MM.1S (cell line): Measurements from ENCODE around the gene LINGO1.

Experiments
- DNase-seq: peaks from one replicate; pipeline ENCODE4 v3.0.0-alpha.2; 2015
- H2AFZ ChIP-seq: fragments of 300-600 bp; sonication (generic); 2 replicates; pipeline ENCODE4 v1.6.0; 2016; ENCODE audit warnings: antibody characterized with exemption, low read length
- H3F3A ChIP-seq: fragments of 300-600 bp; sonication (generic); 2 replicates; pipeline ENCODE4 v1.6.1; 2016; ENCODE audit warnings: mild to moderate bottlenecking, antibody characterized with exemption, low read length, moderate library complexity, mixed read lengths; ENCODE audit not compliant: insufficient read depth
- H3K27ac ChIP-seq: fragments of 300-600 bp; sonication (generic); 2 replicates; pipeline ENCODE4 v1.5.1; 2016; ENCODE audit warnings: mild to moderate bottlenecking, low read length
- H3K27me3 ChIP-seq: fragments of 300-600 bp; sonication (generic); replicated peaks from 2 replicates; pipeline ENCODE4 v1.6.0; 2016; ENCODE audit warnings: low read length; ENCODE audit not compliant: insufficient read depth
- H3K36me3 ChIP-seq: fragments of 300-600 bp; sonication (generic); replicated peaks from 2 replicates; pipeline ENCODE4 v1.6.1; 2016; ENCODE audit warnings: mild to moderate bottlenecking, low read length, mixed read lengths; ENCODE audit not compliant: insufficient read depth
- H3K4me1 ChIP-seq: fragments of 300-600 bp; sonication (generic); 2 replicates; pipeline ENCODE4 v1.6.1; 2016; ENCODE audit warnings: low read length, mixed read lengths
- H3K4me2 ChIP-seq: fragments of 300-600 bp; sonication (generic); 2 replicates; pipeline ENCODE4 v1.6.0; 2016; ENCODE audit warnings: low read depth, low read length
- H3K4me3 ChIP-seq: fragments of 300-600 bp; sonication (generic); 2 replicates; pipeline ENCODE4 v1.5.1; 2016; ENCODE audit warnings: low read length, mixed read lengths
- H3K79me2 ChIP-seq: fragments of 300-600 bp; sonication (generic); 2 replicates; pipeline ENCODE4 v1.6.1; 2016; ENCODE audit warnings: mixed run types, low read length, mixed read lengths
- H3K9ac ChIP-seq: fragments of 300-600 bp; sonication (generic); 2 replicates; pipeline ENCODE4 v1.6.1; 2016; ENCODE audit warnings: low read length, mixed read lengths
- H3K9me2 ChIP-seq: fragments of 300-600 bp; sonication (generic); replicated peaks from 2 replicates; pipeline ENCODE4 v1.6.1; 2016; ENCODE audit warnings: mild to moderate bottlenecking, low read length, mixed read lengths; ENCODE audit not compliant: insufficient read depth
- H3K9me3 ChIP-seq: fragments of 300-600 bp; sonication (generic); replicated peaks from 2 replicates; pipeline ENCODE4 v1.6.1; 2016; ENCODE audit warnings: mild to moderate bottlenecking, low read length, mixed read lengths; ENCODE audit not compliant: insufficient read depth
- H4K20me1 ChIP-seq: fragments of 300-600 bp; sonication (generic); 2 replicates; pipeline ENCODE4 v1.6.1; 2016; ENCODE audit warnings: mild to moderate bottlenecking, low read length, moderate library complexity, mixed read lengths; ENCODE audit not compliant: insufficient read depth
- CTCF ChIP-seq: fragments of 300-600 bp; sonication (generic); IDR thresholded peaks from 2 replicates; pipeline ENCODE4 v1.5.1; 2016; ENCODE audit warnings: antibody characterized with exemption, low read length, mixed read lengths
- EZH2 ChIP-seq: fragments of 300-600 bp; sonication (generic); optimal IDR thresholded peaks from 2 replicates; pipeline ENCODE3; 2017; ENCODE audit warnings: low read depth, mild to moderate bottlenecking, antibody characterized with exemption, low read length, mixed read lengths
- EZH2phosphoT487 ChIP-seq: fragments of 300-600 bp; sonication (generic); IDR thresholded peaks from 2 replicates; pipeline ENCODE4 v1.6.1; 2018; ENCODE audit warnings: antibody characterized with exemption, low read length

The LINGO1 gene

GRCh38 chr15:77566092-77566491, 66.6 kb downstream of the LINGO1 start:
- DNase-seq: no peak
- H3K9me3 ChIP-seq: no peaks in the 10 kb centered on the region
- H3K36me3 ChIP-seq: no peaks in the 10 kb centered on the region
- no peak overlapping the region for H2AFZ ChIP-seq
- TF ChIP-seq EZH2 (no peak), EZH2phosphoT487 (no peak), CTCF (no peak)
- H3K4me3 ChIP-seq: no peak overlapping the region
- H4K20me1 ChIP-seq: no peaks in the 10 kb centered on the region
- no peak overlapping the region for H3K9ac ChIP-seq
- H3K4me1 ChIP-seq: no peaks in the 10 kb centered on the region
- H3K79me2 ChIP-seq: no peaks in the 10 kb centered on the region
- H3K9me2 ChIP-seq: no peaks in the 10 kb centered on the region
- H3K27ac ChIP-seq: no peak overlapping the region
- H3K27me3 ChIP-seq: peaks cover 22% of the 10 kb centered on the region
- H3K4me2 ChIP-seq: no peak overlapping the region
- no peaks in the 10 kb centered on the region for H3F3A ChIP-seq

DNA sequence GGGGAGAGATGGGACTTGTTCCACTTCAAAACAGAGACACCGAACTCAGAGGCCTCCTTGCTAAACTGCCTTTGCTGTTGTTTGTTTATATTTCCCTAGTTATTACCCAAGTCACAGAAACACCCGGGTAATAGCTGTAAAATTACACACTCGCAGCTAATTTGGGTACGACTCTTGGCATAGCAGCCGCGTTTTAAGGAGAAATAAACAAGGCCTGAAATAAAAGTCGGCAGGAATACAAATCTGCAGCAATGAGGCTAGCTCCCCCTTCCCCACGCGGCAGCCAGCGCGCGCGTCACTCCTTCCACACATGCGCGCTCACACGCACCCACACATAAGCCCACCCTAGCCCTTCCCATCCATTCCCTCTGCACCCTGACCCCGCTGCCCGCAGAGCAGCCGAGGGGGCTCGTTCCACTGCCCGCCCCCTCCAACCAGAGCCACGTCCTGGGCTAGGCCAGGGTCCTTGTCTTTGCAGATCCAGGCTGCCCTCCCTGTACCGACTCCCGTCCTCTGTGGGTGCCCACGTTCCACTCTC, 67.3 kb downstream of the LINGO1 start:
- H2AFZ ChIP-seq: no peak overlapping the region
- TF ChIP-seq EZH2: no peak
- H3K9ac ChIP-seq: no peak overlapping the region
- H3K27ac ChIP-seq: no peak overlapping the region
- peaks cover 22% of the 10 kb centered on the region for H3K27me3 ChIP-seq
- H3K9me3 ChIP-seq: no peaks in the 10 kb centered on the region
- no peak overlapping the region for H3K4me2 ChIP-seq
- DNase-seq: no peak
- H3K4me1 ChIP-seq: no peaks in the 10 kb centered on the region
- H3K4me3 ChIP-seq: no peak overlapping the region
- no peaks in the 10 kb centered on the region for H3F3A ChIP-seq
- no peaks in the 10 kb centered on the region for H3K9me2 ChIP-seq
- no peaks in the 10 kb centered on the region for H3K79me2 ChIP-seq
- H4K20me1 ChIP-seq: no peaks in the 10 kb centered on the region
- no peaks in the 10 kb centered on the region for H3K36me3 ChIP-seq

- DNase-seq: no peak
- no peaks in the 10 kb centered on the region for H4K20me1 ChIP-seq
- H3K4me2 ChIP-seq: no peak overlapping the region
- TF ChIP-seq CTCF (no peak), EZH2phosphoT487 (no peak), EZH2 (no peak)
- no peak overlapping the region for H3K4me3 ChIP-seq
- H2AFZ ChIP-seq: no peak overlapping the region
- H3K27ac ChIP-seq: no peak overlapping the region
- H3K9me2 ChIP-seq: no peaks in the 10 kb centered on the region
- no peak overlapping the region for H3K9ac ChIP-seq
- no peaks in the 10 kb centered on the region for H3F3A ChIP-seq
- no peaks in the 10 kb centered on the region for H3K36me3 ChIP-seq
- H3K9me3 ChIP-seq: no peaks in the 10 kb centered on the region
- no peaks in the 10 kb centered on the region for H3K4me1 ChIP-seq
- H3K79me2 ChIP-seq: no peaks in the 10 kb centered on the region
- peaks cover 19% of the 10 kb centered on the region for H3K27me3 ChIP-seq
Observed at GRCh38 chr15:77564938-77565337, 67.8 kb downstream of the LINGO1 start.

GRCh38 chr15:77564341-77564740, 68.4 kb downstream of the LINGO1 start:
- Histone ChIP-seq H3K9me2 (no peaks in the 10 kb centered on the region), H3K9ac (no peak overlapping the region), H3K4me2 (no peak overlapping the region), H3K4me1 (no peaks in the 10 kb centered on the region), H2AFZ (no peak overlapping the region), H3F3A (no peaks in the 10 kb centered on the region), H3K36me3 (no peaks in the 10 kb centered on the region), H3K27me3 (peaks cover 13% of the 10 kb centered on the region), H3K27ac (no peak overlapping the region), H3K4me3 (no peak overlapping the region), H3K79me2 (no peaks in the 10 kb centered on the region), H3K9me3 (no peaks in the 10 kb centered on the region), H4K20me1 (no peaks in the 10 kb centered on the region)
- DNase-seq: no peak
- no peak for TF ChIP-seq CTCF
- no peak for TF ChIP-seq EZH2phosphoT487
- TF ChIP-seq EZH2: no peak
